HUDEP-2 (cell line): ENCODE data around the gene PEPD.
A peak's percentile ranks its signal among the peaks of the same experiment; 100 is the strongest.

ENCODE experiments used
- DNase-seq, 76 experiments: peaks; one replicate each; lab custom pipeline; 2025; ENCODE audit not compliant: unreplicated experiment in 76 of 76; lab: John Stamatoyannopoulos, UW

Gene PEPD

DNA sequence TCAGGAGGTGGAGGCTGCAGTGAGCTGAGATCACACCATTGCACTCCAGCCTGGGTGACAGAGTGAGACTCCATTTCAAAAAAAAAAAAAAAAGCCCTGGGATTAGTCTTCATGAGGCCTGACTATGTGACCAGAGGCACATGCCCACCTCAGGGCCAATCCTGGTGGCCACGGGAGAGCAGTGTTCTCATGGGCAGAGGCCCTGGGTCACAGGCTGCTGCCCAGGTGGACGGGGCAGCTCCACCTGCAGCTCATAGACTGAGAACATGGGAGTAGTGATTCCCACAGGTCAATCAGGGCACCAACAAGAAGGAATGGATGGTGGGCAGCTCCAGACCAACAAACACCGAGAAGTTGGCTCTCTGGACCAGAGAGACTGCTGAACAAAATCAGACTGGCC lies 26.1 kb upstream of the PEPD start:
- no peak for DNase-seq

DNA sequence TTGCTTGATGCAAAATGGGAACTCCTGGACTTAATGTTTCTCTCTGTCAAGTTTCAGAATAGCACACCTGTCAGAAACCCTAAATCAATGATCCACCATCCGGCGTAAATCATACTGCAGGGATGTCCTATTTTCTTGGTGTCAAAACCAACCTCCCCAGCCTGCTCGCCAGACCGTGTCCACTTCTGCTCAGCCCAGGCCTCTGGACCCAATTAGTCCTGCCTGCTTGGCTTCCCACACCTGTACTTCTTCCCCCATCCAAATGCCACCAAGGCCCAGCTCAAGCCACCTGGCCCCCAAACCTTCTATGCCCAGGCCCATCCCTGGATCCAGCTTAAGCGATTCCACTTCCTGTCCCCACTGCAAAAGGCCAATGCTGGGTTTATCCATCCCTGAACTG lies 25.1 kb upstream of the PEPD start:
- DNase-seq, result no peak

DNA sequence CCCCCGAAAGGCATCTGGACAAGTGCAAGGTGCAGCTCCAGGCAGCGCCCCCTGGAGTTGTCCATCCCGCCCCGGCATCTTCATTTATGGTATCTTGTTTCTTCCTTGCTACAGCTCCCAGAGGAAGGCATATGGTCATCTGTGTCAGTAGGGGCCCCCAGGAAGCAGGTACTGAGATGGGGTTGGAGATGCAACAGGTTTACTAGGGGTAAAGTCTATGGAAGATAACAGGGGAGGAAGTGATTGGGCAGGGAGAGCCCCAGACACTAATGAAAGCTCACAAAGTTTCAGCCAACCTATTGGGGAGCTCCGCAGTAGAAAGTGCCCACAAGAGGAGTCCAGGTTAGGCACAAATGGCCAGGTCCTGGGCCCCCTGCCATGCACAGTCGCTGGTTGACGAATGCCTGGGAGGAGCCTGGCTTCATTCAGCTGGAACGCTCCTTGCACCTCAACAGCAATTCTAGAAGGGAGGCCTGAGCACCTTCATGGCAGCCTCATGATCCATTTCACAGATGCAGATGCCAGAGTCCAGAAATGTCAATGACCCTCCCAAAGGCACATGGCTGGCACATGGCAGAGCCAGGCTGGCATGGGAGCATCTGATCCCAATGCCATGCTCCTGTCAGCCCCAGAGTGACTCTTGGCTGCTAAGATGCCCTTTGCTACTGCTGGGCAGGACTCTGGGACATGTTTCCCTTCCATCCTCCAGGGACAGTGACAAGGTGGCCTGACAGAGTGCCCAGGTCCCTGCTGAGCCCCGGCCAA lies 23.8 kb upstream of the PEPD start:
- DNase-seq, result no peak

DNA sequence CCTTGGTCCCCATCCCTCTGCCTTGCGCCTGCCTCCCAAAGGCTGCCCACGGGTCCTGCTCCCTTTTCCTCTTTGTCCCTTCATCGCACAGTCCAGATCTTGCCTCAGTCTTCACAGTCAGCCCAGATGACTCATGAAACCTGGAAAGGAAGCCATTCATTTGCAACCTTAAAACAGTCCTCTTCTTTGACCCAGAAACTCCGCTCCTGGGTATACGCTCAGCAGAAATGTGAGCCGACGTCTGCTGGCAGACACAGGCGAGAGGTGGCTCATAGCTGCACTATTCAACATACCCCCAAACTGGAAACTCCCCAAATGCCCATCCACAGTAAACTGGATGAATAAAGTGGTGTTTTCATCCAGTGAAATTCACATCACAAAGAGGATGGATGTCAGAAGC lies 13.6 kb upstream of the PEPD start:
- DNase-seq, result no peak

DNA sequence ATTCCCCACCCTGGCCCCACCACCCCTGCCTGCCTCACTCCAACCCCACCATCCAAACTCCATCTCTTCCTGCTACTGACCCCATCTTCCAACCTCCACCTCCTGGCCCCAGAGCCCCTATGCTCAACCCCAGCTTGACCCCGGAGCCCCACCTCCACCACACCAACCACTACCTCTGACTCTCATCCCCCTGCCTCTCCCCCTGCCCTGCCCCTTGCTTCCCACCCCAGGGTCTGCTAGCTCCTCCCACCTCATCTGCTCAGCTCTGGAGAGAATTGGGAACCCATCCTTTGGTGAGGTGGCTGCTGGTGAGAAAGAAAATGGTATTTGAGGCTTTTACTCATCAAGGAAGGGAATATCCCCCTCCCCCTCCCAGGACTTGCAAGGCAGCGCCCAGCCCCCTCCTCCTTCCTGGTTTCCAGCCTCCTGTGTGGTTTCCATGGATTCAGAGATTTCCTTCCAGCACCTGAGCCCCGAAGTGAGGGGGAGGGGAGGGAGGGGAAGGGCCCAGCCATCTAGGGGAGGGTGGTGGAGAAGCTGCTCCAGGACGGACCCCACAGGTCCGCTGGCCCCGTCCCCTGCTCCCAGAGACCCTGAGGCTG lies 11.4 kb upstream of the PEPD start:
- no peak for DNase-seq

DNA sequence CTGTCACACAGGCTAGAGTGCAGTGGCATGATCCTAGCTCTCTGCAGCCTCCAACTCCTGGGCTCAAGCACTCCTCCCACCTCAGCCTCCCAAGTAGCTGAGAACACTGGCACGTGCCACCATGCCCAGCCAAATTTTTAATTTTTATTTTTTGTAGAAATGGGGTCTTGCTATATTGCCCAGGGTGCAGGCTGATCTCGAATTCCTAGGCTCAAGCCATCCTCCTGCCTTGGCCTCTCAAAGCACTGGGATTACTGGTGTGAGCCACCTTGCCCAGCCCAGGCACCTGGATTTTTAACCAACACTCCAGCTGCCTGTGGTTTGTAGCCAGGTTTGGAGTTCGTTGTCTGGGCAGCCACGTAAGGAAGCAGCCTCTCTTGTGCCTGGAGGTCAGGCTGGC lies 9.3 kb upstream of the PEPD start:
- no peak for DNase-seq

DNA sequence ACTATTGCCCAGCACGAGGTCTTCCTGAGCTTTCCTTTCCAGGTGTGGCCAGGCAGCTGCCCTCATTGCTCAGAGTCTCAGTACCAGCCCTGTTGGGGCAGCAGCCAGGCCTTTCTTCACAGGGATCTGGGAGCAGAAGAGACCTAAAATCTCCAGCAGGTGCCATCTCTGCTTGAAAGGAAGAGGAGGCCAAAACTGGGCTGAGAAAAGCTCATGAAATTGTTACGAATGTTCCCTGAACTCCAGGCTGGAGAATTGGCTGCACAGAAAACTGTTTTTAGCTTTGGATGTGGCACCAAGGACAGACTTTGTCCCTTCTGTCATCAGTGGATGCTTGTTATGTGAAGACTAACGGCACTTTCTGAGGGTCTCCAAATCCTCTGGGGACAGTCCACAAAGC lies 8.7 kb upstream of the PEPD start:
- no peak for DNase-seq

DNA sequence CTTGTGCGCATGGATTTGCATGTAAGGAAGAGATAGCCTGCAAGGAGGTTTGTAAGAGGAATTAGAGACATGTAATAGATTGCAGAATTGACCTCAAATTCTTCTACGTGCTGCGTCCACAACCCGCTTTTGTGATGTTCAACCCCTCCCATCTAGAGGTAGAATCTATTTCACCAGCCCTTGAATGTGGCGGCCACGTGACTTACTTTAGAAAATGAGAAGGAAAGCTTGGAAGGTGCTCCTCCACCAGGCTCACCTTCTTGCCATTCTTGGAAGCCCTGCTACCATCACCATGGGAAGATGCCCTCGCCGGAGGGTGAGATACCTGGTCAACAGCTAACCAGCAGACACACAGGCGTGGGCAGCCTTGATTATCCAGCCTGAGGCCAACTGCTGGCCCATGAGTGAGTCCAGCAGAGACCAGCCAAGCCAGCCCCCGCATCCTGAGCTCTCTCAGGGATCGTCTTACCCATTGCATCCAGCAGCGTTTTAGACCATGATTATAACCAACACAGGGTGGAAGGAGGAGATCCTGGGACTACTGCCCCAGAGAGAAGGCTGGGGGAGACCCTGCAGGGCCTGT lies 7.6 kb upstream of the PEPD start:
- DNase-seq, result no peak

DNA sequence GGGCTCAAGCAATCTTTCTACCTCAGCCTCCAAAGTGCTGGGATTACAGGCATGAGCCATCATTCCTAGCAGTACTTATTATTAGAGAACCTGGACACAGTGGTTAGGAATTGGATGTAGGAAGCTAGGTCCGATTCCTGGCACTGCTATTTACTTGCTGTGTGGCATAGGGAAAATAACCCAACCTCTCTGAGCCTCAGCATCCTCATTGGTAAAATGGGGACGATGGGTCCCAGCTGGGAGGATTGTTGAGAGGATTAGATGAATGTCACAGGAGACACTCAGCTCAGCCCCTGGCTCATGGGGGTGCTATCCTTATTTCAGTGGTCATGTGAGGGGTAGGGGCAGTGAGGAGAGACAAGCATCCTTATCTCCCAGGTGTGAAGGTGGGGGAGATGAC lies 6.8 kb upstream of the PEPD start:
- DNase-seq, result no peak

DNA sequence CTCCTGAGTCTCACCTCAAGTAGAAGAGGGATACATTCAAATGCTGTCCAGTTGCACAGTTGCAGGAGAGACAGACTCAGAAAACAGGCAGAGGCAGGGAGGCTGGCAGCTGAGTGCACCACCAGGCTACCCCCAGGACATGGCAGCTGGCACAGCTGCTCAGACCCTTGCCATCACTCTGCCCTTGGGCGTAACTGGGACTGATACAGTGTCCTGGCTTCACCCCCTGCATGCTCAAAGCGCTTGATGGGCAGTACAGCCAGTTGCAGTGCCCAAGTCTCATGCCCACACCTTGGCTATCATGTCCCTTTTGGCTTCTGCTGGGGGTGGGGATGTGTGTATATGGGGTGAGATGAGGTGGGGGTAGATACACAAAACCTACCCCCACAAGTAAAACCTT lies 5.5 kb upstream of the PEPD start:
- no peak for DNase-seq

DNA sequence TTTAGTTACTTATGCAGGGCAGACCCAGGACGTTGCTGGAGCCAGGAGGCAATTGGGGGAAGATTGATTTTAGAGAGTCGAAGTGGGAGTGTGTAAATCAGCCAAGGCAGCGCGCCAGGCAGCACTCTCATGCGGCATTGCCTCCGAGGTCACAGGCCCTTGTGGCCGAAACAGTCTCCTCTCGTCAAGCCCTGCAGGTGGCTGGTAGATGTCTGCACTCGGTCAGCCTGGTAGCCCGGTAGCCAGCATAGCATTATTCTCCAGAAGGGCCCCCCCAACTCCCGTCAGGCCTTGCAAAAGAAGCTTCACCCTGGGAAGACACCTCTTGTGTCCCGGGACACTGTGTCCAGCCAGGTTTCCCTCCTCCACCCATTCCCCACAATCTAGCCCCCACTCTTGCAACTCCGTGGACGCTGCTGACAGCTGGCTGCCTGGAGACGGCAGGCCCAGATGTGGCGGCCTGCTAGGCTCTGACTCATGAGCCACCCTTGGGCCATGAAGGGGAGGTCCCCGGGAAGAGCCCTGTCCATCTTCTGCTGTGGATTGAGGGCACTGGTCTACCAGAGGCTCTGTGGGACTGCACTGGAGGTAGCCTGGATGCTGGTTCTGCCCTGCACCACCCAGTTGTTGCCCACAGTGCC lies 2.6 kb upstream of the PEPD start:
- DNase-seq, result no peak

DNA sequence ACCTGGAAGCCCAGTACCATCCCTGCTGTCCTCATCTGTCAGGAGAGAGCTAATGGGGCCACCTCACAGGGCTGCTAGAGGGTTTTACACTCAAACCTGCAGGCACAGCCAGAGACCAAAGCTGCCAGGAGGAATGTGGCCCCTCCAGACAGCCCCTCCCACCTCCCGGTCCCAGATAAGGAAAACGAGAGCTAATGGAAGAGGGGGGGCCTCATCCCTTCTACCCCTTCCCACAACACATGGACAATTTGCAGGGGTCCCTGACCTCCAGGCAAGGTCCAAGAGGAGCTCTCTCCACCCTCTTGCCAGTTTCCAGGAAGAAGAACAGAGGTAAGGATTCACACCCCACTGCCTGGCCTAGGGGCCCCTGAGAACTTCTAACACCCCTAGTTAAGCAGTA lies 1.6 kb upstream of the PEPD start:
- DNase-seq, result no peak

DNA sequence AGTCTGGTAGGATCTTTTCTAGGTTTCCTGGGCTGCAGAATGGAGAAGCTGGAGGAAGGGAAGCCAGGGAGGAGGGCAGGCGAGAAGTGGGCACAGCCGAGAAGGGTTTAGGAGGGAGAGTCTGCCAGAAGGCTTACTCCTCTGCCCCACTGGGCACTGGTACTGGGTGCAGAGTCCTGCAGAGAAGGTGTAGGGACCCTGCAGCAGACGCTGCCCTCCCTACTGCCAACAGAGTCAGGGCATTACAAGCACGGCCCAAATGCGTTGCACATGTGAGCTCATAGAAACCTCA lies 726 bp upstream of the PEPD start:
- DNase-seq, result no peak

DNA sequence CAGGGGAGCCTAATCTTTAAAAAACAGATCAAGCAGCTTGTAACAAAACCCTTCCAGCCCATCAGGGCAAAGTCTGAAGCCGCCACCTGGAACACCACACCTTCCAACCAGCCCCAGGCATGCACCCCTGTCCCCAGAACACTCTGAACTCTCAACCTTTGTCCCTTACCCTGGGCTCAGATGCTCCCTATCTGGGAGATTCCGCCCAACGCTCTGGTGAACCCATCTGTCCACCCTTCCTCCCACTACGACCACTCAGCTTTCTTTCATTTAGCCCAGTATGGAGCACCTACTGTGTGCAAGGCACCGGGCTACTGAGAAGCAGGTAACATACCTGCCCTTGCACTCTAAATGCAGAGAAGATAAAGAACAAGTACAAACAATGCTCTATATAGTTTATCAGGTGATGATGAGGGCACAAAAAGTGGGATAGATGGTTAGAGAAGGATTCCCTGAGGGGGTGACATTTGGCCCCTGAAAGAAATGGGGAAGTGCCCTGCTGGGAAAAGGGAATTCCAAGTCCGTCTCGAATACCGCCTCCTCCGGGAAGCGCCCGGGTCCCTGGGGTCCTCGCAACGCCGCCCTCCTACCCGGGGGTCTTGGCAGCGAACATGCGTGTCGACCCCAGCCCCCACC lies 629 bp downstream of the PEPD start:
- DNase-seq, result no peak

DNA sequence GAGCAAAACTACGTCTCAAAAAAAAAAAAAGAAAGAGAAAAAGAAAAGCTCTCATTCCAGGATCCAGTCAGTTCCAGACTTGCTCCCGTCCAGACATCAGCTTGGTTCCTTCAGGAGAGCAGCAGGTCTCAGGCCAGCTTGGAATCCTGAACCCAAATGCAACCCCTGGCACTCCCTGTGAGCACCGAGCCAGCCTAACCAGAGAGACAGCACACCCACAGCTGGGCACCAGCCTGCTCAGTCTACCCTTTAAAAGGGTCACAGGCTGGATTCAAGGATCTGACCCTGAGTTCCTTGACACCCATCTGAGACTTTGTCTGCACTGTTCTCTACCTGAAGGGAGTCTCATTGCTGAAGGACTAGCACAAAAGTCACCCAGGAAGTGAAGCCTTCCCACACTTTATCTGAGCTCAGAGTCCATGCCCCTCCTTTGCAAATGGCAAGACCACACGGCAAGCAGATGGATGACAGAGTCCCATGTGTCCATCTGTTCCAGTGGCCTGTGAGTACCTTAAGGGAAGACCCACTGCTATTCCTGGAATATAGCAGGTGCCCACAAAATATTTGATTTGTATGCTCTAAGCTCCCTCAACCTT lies 1.4 kb downstream of the PEPD start:
- no peak for DNase-seq

DNA sequence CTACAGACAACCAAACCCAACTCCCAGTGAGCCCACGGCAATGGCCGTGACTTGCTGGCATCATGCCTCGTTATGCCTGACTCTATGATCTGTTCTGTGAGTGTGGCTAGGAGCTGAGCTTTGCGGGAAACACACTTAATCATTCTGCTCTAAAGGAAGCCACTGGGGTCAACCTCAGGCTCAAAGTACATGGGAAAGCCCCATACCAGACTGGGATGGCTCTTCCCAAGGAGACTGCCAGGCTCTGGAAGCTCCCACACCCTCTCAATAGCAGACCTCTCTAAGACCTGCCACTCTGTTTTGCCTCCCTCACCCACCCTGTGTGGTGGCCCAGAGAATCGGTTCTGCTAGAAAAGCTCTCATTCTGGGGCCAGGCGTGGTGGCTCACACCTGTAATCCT lies 2.2 kb downstream of the PEPD start:
- DNase-seq, result no peak

DNA sequence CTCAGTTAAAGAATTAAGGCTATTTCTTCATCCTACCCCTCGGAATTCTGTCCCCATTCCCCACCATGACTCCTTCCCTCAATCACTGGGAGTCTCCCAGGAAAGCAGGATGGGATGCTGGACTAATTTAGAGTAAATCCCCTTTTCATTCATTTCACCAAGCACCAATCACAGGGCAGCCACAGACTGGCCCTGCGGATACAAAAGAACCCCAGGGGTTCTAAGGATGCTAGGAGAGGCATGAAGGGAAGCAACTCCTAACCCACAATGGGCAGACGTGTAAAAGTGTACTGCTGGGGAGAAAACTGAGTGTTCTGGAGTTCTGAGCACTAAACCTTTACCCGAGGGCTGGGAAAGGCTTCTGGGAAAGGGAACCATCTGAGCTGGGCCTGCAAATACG lies 3.0 kb downstream of the PEPD start:
- DNase-seq, result no peak

DNA sequence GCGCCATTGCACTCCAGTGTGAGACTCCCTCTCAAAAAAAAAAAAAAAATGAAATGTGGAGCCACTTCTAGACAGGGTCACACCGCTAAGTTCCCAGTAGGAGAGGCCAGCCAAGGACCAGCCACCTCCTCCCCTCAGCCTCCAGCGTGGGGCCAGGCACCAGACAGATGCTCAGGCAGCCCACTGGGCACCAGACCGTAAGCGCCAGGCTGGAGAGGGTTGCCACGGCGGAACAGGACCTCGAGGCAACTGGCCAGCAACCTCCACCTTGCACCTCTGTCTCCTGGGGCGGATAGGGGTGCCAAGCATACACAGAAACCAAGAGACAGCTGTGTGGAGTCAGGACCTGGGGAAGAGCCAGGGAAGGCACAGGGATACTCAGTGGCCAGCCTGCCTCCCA lies 3.7 kb downstream of the PEPD start:
- DNase-seq, result no peak

DNA sequence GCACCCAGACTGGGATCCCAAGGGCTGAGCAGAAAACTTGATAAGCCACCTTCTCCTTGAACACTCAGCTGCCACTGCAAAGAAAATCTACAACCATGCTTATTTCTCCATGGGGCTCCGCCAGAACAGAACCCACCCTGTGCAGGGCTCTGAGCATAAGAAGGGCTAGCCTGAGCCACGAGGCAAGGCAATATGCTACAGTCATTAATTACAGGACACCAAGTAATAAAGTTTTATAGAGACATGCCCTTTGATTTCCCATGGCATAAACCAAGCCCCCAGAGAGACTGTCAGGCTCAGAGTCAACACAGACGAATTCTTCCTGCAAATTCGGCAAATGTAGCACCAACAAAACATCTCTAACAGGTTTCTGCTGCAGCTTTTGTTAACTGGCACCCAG lies 5.7 kb downstream of the PEPD start:
- no peak for DNase-seq

DNA sequence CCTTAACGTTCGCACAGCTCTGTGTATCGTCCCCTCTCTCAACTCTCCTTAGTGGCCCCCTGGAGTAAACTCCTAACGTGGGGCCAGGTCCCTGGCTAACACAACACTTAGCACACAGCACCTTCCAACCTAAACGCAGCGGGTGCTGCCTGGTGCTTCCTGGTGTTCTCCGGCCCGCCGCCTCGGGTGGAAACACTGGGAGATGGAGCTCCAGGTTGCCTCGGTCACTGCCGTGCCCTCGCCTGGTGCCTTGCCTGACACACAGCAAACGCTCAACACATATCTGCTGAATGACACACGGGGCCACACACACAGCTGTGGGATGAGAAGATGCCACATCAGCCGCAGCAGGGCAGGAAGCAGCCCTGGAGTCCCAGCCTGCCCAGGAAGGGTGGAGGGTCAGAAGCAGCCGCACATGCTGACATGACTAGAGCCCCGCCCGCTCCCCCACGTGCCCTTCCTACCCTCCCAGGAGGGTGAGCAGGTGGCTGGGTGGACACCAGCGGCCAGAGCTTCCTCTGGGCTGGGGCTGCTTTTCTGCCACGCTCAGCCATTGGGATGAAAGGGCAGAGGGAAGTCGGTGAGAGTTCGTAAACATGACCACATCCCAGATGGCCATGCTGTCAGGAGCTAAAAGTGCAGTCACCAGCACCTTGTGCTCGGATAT lies 6.6 kb downstream of the PEPD start:
- peak in 22 of 76 experiments; percentile 5 to 42 (median 18) for DNase-seq

DNA sequence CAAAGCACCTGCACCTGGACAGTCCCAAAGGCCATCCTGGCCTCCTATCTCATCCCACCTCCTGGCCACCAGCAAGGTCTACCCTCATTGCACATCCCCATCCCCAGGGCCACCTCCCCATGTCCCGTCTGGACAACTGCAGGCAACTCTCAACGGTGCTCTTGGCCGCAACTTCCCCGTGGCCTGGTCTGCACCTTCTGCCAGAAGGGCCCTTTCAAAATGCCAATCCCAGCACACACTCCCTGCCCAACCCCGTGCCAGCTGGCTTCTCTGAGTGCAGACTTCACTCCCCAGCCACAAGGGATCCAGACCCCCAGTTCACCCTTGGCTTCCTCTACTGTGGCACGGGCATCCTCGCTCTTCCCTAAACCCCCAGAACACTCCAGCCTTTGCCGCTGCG lies 8.2 kb downstream of the PEPD start:
- no peak for DNase-seq
